ENCODE data around the gene WDR1.

WDR1 gene

DNA sequence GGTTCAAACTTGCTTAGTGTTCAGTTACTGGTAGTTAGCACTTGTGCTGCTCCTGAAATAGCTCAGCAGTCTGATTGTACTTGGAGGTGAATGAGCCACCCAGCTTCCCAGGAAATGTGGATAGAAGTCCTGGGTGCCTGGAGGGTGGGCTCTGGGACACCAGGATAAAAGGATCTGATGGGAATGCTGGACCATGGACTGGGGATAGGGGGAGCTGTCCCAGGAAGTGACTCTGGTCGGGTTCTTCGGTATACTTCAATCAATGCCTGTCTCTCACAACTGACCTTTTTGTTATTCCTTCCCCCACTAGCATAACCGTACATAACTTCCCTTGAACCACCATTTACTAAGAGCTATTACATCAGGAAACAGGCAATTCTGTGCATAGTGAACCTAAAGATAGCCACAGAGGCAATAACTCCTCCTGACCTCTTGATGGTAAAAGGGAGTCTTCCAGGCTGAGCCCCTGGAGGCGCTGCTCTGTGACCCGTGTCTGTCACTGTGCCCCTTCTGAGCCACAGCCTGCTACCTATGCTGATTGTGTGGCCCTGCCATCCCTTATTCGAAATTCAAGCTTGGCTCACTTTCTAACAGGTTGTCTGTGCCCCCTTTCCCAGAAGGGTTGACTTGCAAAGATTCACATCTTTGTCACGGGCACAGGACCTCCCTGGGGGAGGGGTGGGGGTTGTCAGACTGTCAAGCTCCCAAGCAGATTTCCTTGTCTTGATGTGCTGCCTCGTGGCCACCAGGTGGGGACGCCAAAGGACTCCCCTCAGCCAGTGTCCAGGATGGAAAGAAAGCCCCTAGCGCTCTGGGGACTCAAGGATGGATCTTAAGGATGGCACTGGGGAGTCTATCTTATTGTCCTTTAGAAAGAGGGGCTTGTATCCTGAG lies 24.5 kb upstream of the WDR1 start:
- H3K4me1 ChIP-seq (ENCODE audit: control insufficient read depth in 1 of 2, insufficient read depth in 1 of 2, low read depth in 1 of 2, low read length in 1 of 2) = no peaks in the 10 kb centered on the region
- H3K36me3 ChIP-seq = no peaks in the 10 kb centered on the region
- no peak overlapping the region for H3K4me3 ChIP-seq (ENCODE audit: low read depth in 1 of 2, low read length in 1 of 2)
- H3K27ac ChIP-seq = no peak overlapping the region
- peaks cover 31% of the 10 kb centered on the region for H3K27me3 ChIP-seq
- TF ChIP-seq, protein P1, sequence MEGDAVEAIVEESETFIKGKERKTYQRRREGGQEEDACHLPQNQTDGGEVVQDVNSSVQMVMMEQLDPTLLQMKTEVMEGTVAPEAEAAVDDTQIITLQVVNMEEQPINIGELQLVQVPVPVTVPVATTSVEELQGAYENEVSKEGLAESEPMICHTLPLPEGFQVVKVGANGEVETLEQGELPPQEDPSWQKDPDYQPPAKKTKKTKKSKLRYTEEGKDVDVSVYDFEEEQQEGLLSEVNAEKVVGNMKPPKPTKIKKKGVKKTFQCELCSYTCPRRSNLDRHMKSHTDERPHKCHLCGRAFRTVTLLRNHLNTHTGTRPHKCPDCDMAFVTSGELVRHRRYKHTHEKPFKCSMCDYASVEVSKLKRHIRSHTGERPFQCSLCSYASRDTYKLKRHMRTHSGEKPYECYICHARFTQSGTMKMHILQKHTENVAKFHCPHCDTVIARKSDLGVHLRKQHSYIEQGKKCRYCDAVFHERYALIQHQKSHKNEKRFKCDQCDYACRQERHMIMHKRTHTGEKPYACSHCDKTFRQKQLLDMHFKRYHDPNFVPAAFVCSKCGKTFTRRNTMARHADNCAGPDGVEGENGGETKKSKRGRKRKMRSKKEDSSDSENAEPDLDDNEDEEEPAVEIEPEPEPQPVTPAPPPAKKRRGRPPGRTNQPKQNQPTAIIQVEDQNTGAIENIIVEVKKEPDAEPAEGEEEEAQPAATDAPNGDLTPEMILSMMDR (IDR thresholded peaks at IDR 0.05) = no peak
- H3K9me3 ChIP-seq = no peaks in the 10 kb centered on the region

DNA sequence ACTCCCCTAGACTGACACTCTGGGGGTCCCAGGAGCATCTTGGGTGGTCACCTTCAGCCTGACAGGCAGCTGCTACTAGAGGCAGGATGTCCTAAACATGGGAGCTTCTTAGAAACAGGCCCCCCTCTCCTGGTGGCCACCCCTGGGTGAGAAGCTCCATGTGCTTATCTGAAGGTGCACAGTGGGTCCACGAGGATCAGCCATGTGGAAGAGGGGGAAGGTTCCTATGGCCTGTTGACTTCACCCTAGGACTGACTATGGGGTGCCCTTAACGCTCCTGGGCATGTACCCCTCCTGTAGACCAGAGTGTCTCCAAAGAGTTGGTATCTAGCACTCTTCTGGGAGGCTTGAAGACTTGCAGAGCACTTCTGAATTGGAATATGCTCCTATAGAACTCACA lies 22.9 kb upstream of the WDR1 start:
- Histone ChIP-seq H3K27me3 (peaks cover 25% of the 10 kb centered on the region), H3K4me3 (ENCODE audit: low read depth in 1 of 2, low read length in 1 of 2) (no peak overlapping the region), H3K9me3 (no peaks in the 10 kb centered on the region), H3K36me3 (no peaks in the 10 kb centered on the region), H3K4me1 (ENCODE audit: control insufficient read depth in 1 of 2, insufficient read depth in 1 of 2, low read depth in 1 of 2, low read length in 1 of 2) (no peaks in the 10 kb centered on the region), H3K27ac (no peak overlapping the region)
- TF ChIP-seq, protein P1 (IDR thresholded peaks at IDR 0.05) = no peak

DNA sequence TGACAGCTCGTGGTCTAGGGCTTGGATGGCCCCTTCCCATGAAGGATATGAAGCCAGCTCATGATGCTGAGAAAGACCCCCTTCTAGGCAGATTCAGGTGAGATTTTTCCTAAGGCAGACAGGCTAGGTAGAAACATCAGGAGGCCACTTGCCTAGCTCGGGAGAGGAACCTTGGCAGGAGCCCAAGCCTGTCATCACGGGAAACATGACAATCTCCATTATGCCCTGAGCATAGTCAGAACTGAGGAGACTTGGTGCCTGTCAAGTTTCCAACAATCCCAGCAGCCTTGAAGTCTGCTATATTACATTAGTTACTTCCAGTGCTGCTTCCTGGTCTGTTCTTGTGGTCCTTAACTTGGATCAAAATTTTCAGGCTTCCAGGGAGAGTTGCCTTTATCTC lies 18.7 kb upstream of the WDR1 start:
- TF ChIP-seq, protein P1 (IDR thresholded peaks at IDR 0.05) = no peak
- Histone ChIP-seq H3K4me1 (ENCODE audit: control insufficient read depth in 1 of 2, insufficient read depth in 1 of 2, low read depth in 1 of 2, low read length in 1 of 2) (no peaks in the 10 kb centered on the region), H3K27me3 (no peaks in the 10 kb centered on the region), H3K27ac (no peak overlapping the region), H3K36me3 (no peaks in the 10 kb centered on the region), H3K9me3 (no peaks in the 10 kb centered on the region), H3K4me3 (ENCODE audit: low read depth in 1 of 2, low read length in 1 of 2) (no peak overlapping the region)

DNA sequence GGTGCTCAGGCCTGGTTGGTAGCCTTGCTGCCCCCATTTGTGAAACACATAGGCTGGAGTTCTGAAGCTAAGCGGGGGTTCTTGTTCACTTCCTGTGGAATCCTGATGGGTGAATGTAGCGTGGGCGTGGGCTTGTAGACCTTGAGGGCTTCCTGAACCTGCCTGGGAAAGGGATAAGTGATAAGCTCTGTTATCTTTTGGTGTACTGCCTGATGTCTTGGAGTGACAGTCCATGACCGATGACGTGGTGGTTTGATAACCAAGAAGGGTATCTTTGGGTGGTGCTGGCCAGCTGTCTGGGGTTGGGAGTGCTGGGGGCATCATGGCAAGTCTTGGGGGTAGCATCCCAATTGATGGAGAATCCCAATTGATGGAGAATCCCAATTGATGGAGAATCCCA lies 17.5 kb upstream of the WDR1 start:
- Histone ChIP-seq H3K27me3 (no peaks in the 10 kb centered on the region), H3K27ac (no peak overlapping the region), H3K9me3 (no peaks in the 10 kb centered on the region), H3K4me1 (ENCODE audit: control insufficient read depth in 1 of 2, insufficient read depth in 1 of 2, low read depth in 1 of 2, low read length in 1 of 2) (no peaks in the 10 kb centered on the region), H3K36me3 (no peaks in the 10 kb centered on the region), H3K4me3 (ENCODE audit: low read depth in 1 of 2, low read length in 1 of 2) (no peak overlapping the region)
- TF ChIP-seq, protein P1 (IDR thresholded peaks at IDR 0.05) = no peak

DNA sequence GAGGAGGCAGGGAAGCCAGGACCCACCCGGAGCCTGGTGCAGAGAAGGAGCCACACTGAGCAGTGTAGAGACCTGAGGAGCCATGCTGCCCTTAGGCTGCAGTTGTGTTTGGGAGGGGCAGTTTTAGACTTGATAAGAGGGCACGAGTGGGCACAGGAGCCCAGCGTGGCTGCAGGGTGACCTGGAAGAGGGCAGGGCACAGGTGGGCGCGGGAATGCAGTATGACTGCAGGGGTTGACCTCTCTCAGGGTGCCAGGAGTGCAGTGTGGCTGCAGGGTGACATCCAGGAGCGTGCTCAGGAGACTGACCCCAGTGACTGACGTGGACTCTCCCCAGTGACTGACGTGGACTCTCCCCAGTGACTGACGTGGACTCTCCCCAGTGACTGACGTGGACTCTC lies 14.6 kb upstream of the WDR1 start:
- Histone ChIP-seq H3K27ac (no peak overlapping the region), H3K36me3 (no peaks in the 10 kb centered on the region), H3K27me3 (no peaks in the 10 kb centered on the region), H3K4me1 (ENCODE audit: control insufficient read depth in 1 of 2, insufficient read depth in 1 of 2, low read depth in 1 of 2, low read length in 1 of 2) (no peaks in the 10 kb centered on the region), H3K9me3 (no peaks in the 10 kb centered on the region), H3K4me3 (ENCODE audit: low read depth in 1 of 2, low read length in 1 of 2) (no peak overlapping the region)
- TF ChIP-seq, protein P1 (IDR thresholded peaks at IDR 0.05) = no peak
